Measurements from ENCODE around the gene TMEM129. TPM values are rescaled to one million over a fixed set of nuclear protein-coding genes. Genes with fewer than 3 reads are reported as not detected.

TMEM129 gene
- total RNA-seq (24.7 and 39.6 TPM in 2 replicates), polyA plus RNA-seq (11.0 and 15.0 TPM in 2 replicates), polyA minus RNA-seq (ENCODE audit: low replicate concordance) (18.0 and 35.4 TPM in 2 replicates)
- polyA plus RNA-seq (2012), result 21.2 and 24.0 TPM in 2 replicates

- Histone ChIP-seq H2AFZ (ENCODE audit: low read length) (peak within 1 kb of the TSS; percentile 85), H3K4me2 (ENCODE audit: extremely low read depth, insufficient read depth, low read length) (peak within 1 kb of the TSS; percentile 95), H3K4me1 (ENCODE audit: control insufficient read depth, extremely low read depth, insufficient read depth, low read length) (peaks cover 16% of the 10 kb centered on the region), H3K79me2 (ENCODE audit: control insufficient read depth, insufficient read depth, low read length) (peaks cover 71% of the 10 kb centered on the region), H3K9ac (ENCODE audit: insufficient read depth, low read length) (peak within 1 kb of the TSS; percentile 84), H3K27ac (ENCODE audit: insufficient read depth, low read length) (peak within 1 kb of the TSS; percentile 78), H3K36me3 (ENCODE audit: control insufficient read depth, insufficient read depth, low read length) (peaks cover 18% of the 10 kb centered on the region), H4K20me1 (ENCODE audit: control insufficient read depth, extremely low read depth, insufficient read depth, low read length) (no peaks in the 10 kb centered on the region), H3K4me3 (replicated peaks in 1 of 4; ENCODE audit: control extremely low read depth in 1 of 4, insufficient read depth in 1 of 4, low read depth in 3 of 4, low read length in 4 of 4) (peak within 1 kb of the TSS; percentile 76 to 82 (median 78)), H3K9me3 (ENCODE audit: control insufficient read depth, insufficient read depth, low read depth, low read length) (no peaks in the 10 kb centered on the region), H3K27me3 (ENCODE audit: control insufficient read depth, insufficient read depth, low read length) (no peaks in the 10 kb centered on the region)
- TF ChIP-seq EZH2 (IDR thresholded peaks at IDR 0.05; ENCODE audit: low read length, missing control alignments) (no peak), CTCF (conservative IDR thresholded peaks at IDR 0.05 in 1 of 2, IDR thresholded peaks at IDR 0.05 in 1 of 2; ENCODE audit: low read depth in 1 of 2, low read length in 2 of 2) (no peak)
- peak; percentile 85 to 93 for DNase-seq (ENCODE audit: low read depth in 2 of 2)
Measured at GRCh38 chr4:1721003-1721665, at the start of gene TMEM129, which contains the start of gene TACC3. Gene TMEM129 (minus strand): TSS chr4:1721323. CDS start chr4:1720837, 486 bp downstream. Gene TACC3 (plus strand): TSS chr4:1721521. CDS start chr4:1723422, 1,901 bp downstream.

GRCh38 chr4:1770791-1771231 is 49.7 kb upstream of the TMEM129 start:
- TF ChIP-seq CTCF (conservative IDR thresholded peaks at IDR 0.05 in 1 of 2, IDR thresholded peaks at IDR 0.05 in 1 of 2; ENCODE audit: low read depth in 1 of 2, low read length in 2 of 2) (no peak), EZH2 (IDR thresholded peaks at IDR 0.05; ENCODE audit: low read length, missing control alignments) (no peak)
- no peak for DNase-seq (ENCODE audit: low read depth in 2 of 2)
- Histone ChIP-seq H3K27me3 (ENCODE audit: control insufficient read depth, insufficient read depth, low read length) (no peaks in the 10 kb centered on the region), H3K4me2 (ENCODE audit: extremely low read depth, insufficient read depth, low read length) (no peak overlapping the region), H3K79me2 (ENCODE audit: control insufficient read depth, insufficient read depth, low read length) (no peaks in the 10 kb centered on the region), H3K27ac (ENCODE audit: insufficient read depth, low read length) (no peak overlapping the region), H2AFZ (ENCODE audit: low read length) (no peak overlapping the region), H3K4me1 (ENCODE audit: control insufficient read depth, extremely low read depth, insufficient read depth, low read length) (no peaks in the 10 kb centered on the region), H3K4me3 (replicated peaks in 1 of 4; ENCODE audit: control extremely low read depth in 1 of 4, insufficient read depth in 1 of 4, low read depth in 3 of 4, low read length in 4 of 4) (no peak overlapping the region), H3K9ac (ENCODE audit: insufficient read depth, low read length) (no peak overlapping the region), H4K20me1 (ENCODE audit: control insufficient read depth, extremely low read depth, insufficient read depth, low read length) (no peaks in the 10 kb centered on the region), H3K36me3 (ENCODE audit: control insufficient read depth, insufficient read depth, low read length) (no peaks in the 10 kb centered on the region), H3K9me3 (ENCODE audit: control insufficient read depth, insufficient read depth, low read depth, low read length) (no peaks in the 10 kb centered on the region)

- no peak overlapping the region for H3K27ac ChIP-seq (ENCODE audit: insufficient read depth, low read length)
- H3K79me2 ChIP-seq (ENCODE audit: control insufficient read depth, insufficient read depth, low read length), result no peaks in the 10 kb centered on the region
- H3K9ac ChIP-seq (ENCODE audit: insufficient read depth, low read length), result no peak overlapping the region
- no peaks in the 10 kb centered on the region for H4K20me1 ChIP-seq (ENCODE audit: control insufficient read depth, extremely low read depth, insufficient read depth, low read length)
- H3K9me3 ChIP-seq (ENCODE audit: control insufficient read depth, insufficient read depth, low read depth, low read length), result no peaks in the 10 kb centered on the region
- no peaks in the 10 kb centered on the region for H3K27me3 ChIP-seq (ENCODE audit: control insufficient read depth, insufficient read depth, low read length)
- H3K36me3 ChIP-seq (ENCODE audit: control insufficient read depth, insufficient read depth, low read length), result no peaks in the 10 kb centered on the region
- no peak for DNase-seq (ENCODE audit: low read depth in 2 of 2)
- no peak overlapping the region for H3K4me3 ChIP-seq (replicated peaks in 1 of 4; ENCODE audit: control extremely low read depth in 1 of 4, insufficient read depth in 1 of 4, low read depth in 3 of 4, low read length in 4 of 4)
- TF ChIP-seq EZH2 (IDR thresholded peaks at IDR 0.05; ENCODE audit: low read length, missing control alignments) (no peak), CTCF (conservative IDR thresholded peaks at IDR 0.05 in 1 of 2, IDR thresholded peaks at IDR 0.05 in 1 of 2; ENCODE audit: low read depth in 1 of 2, low read length in 2 of 2) (no peak)
- no peak overlapping the region for H3K4me2 ChIP-seq (ENCODE audit: extremely low read depth, insufficient read depth, low read length)
- H2AFZ ChIP-seq (ENCODE audit: low read length), result no peak overlapping the region
- no peaks in the 10 kb centered on the region for H3K4me1 ChIP-seq (ENCODE audit: control insufficient read depth, extremely low read depth, insufficient read depth, low read length)
Measured at GRCh38 chr4:1770245-1770644, 49.1 kb upstream of the TMEM129 start.
